NB4 (cell line): ENCODE measurements around the gene BCO2.

ENCODE experiments used
- DNase-seq: peaks from one replicate; pipeline ENCODE4 v3.0.0; 2010; ENCODE audit warnings: low read depth
- H3K4me3 ChIP-seq: one replicate; pipeline ENCODE4 v1.5.1; 2011; ENCODE audit warnings: mild to moderate bottlenecking, low read depth, low read length, moderate library complexity
- CTCF ChIP-seq: IDR thresholded peaks from one replicate; pipeline ENCODE4 v1.5.1; 2012; ENCODE audit warnings: low read depth, low read length
- MAX ChIP-seq: IDR thresholded peaks from 2 replicates; pipeline ENCODE4 v1.6.1; 2011; ENCODE audit warnings: low read depth, low read length
- MYC ChIP-seq: IDR thresholded peaks from 2 replicates; pipeline ENCODE4 v1.6.1; 2011; ENCODE audit warnings: low read depth, low read length
- POLR2A ChIP-seq: IDR thresholded peaks from 2 replicates; pipeline ENCODE4 v1.6.1; 2011; ENCODE audit warnings: mild to moderate bottlenecking; ENCODE audit not compliant: insufficient read length; ENCODE audit errors: extremely low read depth

BCO2 gene

GRCh38 chr11:112163875-112164685 is 11.2 kb upstream of the BCO2 start, which contains the start of gene IL18:
Gene IL18, minus strand, starts transcription at chr11:112164094. Its CDS starts 9,041 bp downstream, at chr11:112155053.
- peak; percentile 25 for DNase-seq
- H3K4me3 ChIP-seq: no peak within 1 kb of the TSS
- TF ChIP-seq MYC: no peak
- TF ChIP-seq MAX: no peak
- TF ChIP-seq CTCF: no peak
- no peak for TF ChIP-seq POLR2A

GRCh38 chr11:112165049-112165448 is 10.3 kb upstream of the BCO2 start:
- TF ChIP-seq MAX (no peak), POLR2A (no peak)
- DNase-seq: no peak
- H3K4me3 ChIP-seq: no peak overlapping the region

- TF ChIP-seq MYC (no peak), CTCF (no peak), POLR2A (no peak), MAX (no peak)
- DNase-seq: no peak
- H3K4me3 ChIP-seq: no peak overlapping the region
Observed at GRCh38 chr11:112166562-112166961, 8.8 kb upstream of the BCO2 start.

- TF ChIP-seq POLR2A (no peak), MAX (no peak), CTCF (no peak), MYC (no peak)
- H3K4me3 ChIP-seq: no peak within 1 kb of the TSS
- DNase-seq: no peak
Observed at GRCh38 chr11:112167145-112167544, 8.2 kb upstream of the BCO2 start, which contains the start of gene TEX12. Gene TEX12, plus strand, starts transcription at chr11:112167372. Its CDS starts 1,897 bp downstream, at chr11:112169269.

- no peak overlapping the region for H3K4me3 ChIP-seq
- DNase-seq: no peak
- TF ChIP-seq CTCF (no peak), POLR2A (no peak), MYC (no peak), MAX (no peak)
Observed at GRCh38 chr11:112172362-112172994, 2.8 kb upstream of the BCO2 start.

GRCh38 chr11:112173152-112173551 is 2.2 kb upstream of the BCO2 start:
- TF ChIP-seq MAX: no peak
- no peak for TF ChIP-seq POLR2A
- TF ChIP-seq CTCF: no peak
- TF ChIP-seq MYC: no peak
- no peak overlapping the region for H3K4me3 ChIP-seq
- DNase-seq: no peak
